GM23338 (cell line): Measurements from ENCODE around the gene AHDC1. TPM values are rescaled to one million over a fixed set of nuclear protein-coding genes. Genes with fewer than 3 reads are reported as not detected.

Experiments used
- ATAC-seq: fragments of 200-7000 bp; cut with Tn5 transposase; 3 replicates; pipeline ENCODE4 v1.9.1; 2020
- DNase-seq: peaks from one replicate; pipeline ENCODE4 v3.0.0-alpha.2; 2015; ENCODE audit warnings: low spot score
- H2AFZ ChIP-seq: fragments of 200-600 bp; sonication (generic); 2 replicates; pipeline ENCODE4 v1.8.0; 2016; ENCODE audit warnings: antibody characterized with exemption, mild to moderate bottlenecking, moderate library complexity
- H3F3A ChIP-seq: fragments of 200-600 bp; sonication (generic); replicated peaks from 2 replicates; pipeline ENCODE4 v1.8.0; 2017; ENCODE audit warnings: antibody characterized with exemption, mixed run types, low read depth
- H3K27ac ChIP-seq: fragments of 200-600 bp; sonication (generic); 2 replicates; pipeline ENCODE4 v1.6.1; 2016; ENCODE audit warnings: low read depth
- H3K27me3 ChIP-seq: fragments of 200-600 bp; sonication (generic); 2 replicates; pipeline ENCODE4 v1.8.0; 2016; ENCODE audit warnings: mild to moderate bottlenecking, mixed run types, moderate library complexity; ENCODE audit not compliant: insufficient read depth
- H3K36me3 ChIP-seq: fragments of 200-600 bp; sonication (generic); 2 replicates; pipeline ENCODE4 v1.8.0; 2016; ENCODE audit warnings: mild to moderate bottlenecking; ENCODE audit not compliant: insufficient read depth
- H3K4me1 ChIP-seq: fragments of 200-600 bp; sonication (generic); 2 replicates; pipeline ENCODE4 v1.8.0; 2016; ENCODE audit warnings: mild to moderate bottlenecking, moderate library complexity; ENCODE audit not compliant: insufficient read depth
- H3K4me2 ChIP-seq: fragments of 200-600 bp; sonication (generic); 2 replicates; pipeline ENCODE4 v1.7.1; 2017; ENCODE audit warnings: mixed run types
- H3K4me3 ChIP-seq: fragments of 200-600 bp; sonication (generic); 2 replicates; pipeline ENCODE4 v1.6.1; 2016; ENCODE audit warnings: mixed run types
- H3K79me2 ChIP-seq: fragments of 200-600 bp; sonication (generic); replicated peaks from 2 replicates; pipeline ENCODE4 v1.8.0; 2017; ENCODE audit warnings: mild to moderate bottlenecking; ENCODE audit not compliant: insufficient read depth
- H3K9me2 ChIP-seq: fragments of 200-600 bp; sonication (generic); 2 replicates; pipeline ENCODE4 v1.8.0; 2017; ENCODE audit not compliant: insufficient read depth
- H4K20me1 ChIP-seq: fragments of 200-600 bp; sonication (generic); replicated peaks from 2 replicates; pipeline ENCODE4 v1.8.0; 2017; ENCODE audit warnings: mild to moderate bottlenecking; ENCODE audit not compliant: insufficient read depth
- H3K27ac Mint-ChIP-seq: 2 replicates; pipeline ENCODE4 v1.8.0; 2020; ENCODE audit warnings: inconsistent platforms, mild to moderate bottlenecking, moderate library complexity, mixed read lengths
- H3K27me3 Mint-ChIP-seq: 3 replicates; pipeline ENCODE4 v1.8.0; 2022; ENCODE audit warnings: low read depth, mild to moderate bottlenecking, moderate library complexity, mixed read lengths, inconsistent platforms; ENCODE audit not compliant: insufficient read depth, poor library complexity
- H3K36me3 Mint-ChIP-seq: 3 replicates; pipeline ENCODE4 v1.8.0; 2021; ENCODE audit warnings: low read depth, mild to moderate bottlenecking, inconsistent platforms, moderate library complexity, mixed read lengths
- H3K4me1 Mint-ChIP-seq: 3 replicates; pipeline ENCODE4 v1.8.0; 2020; ENCODE audit warnings: mild to moderate bottlenecking, inconsistent platforms, mixed read lengths
- H3K4me3 Mint-ChIP-seq: 3 replicates; pipeline ENCODE4 v1.8.0; 2021; ENCODE audit warnings: moderate library complexity, mild to moderate bottlenecking, inconsistent platforms, mixed read lengths
- H3K9me3 Mint-ChIP-seq: 3 replicates; pipeline ENCODE4 v1.8.0; 2020; ENCODE audit warnings: moderate library complexity, mild to moderate bottlenecking, inconsistent platforms, mixed read lengths
- CREB1 ChIP-seq: fragments of 250-450 bp; sonication (Bioruptor Pico); IDR thresholded peaks from 2 replicates; pipeline ENCODE4 v1.5.0; 2020; ENCODE audit warnings: low read depth, mild to moderate bottlenecking, moderate library complexity
- CTCF ChIP-seq, 2 experiments: fragments of 200-600 bp in 1 of 2; sonication (generic) in 1 of 2; conservative IDR thresholded peaks; 2 replicates each; pipeline versions ENCODE4 v1.5.1 to v1.6.1; 2016 to 2017; ENCODE audit warnings: antibody characterized with exemption in 2 of 2, low read depth in 2 of 2, mild to moderate bottlenecking in 2 of 2, moderate library complexity in 1 of 2
- ETS1 ChIP-seq: IDR thresholded peaks from 2 replicates; pipeline ENCODE4 v1.6.1; 2016; ENCODE audit warnings: antibody characterized with exemption
- EZH2 ChIP-seq: fragments of 200-600 bp; sonication (generic); IDR thresholded peaks from one replicate; pipeline ENCODE4 v1.8.0; 2017; ENCODE audit warnings: antibody characterized with exemption, mild to moderate bottlenecking, low read depth; ENCODE audit not compliant: unreplicated experiment
- EZH2phosphoT487 ChIP-seq: fragments of 200-600 bp; sonication (generic); IDR thresholded peaks from one replicate; pipeline ENCODE4 v1.8.1; 2018; ENCODE audit warnings: antibody characterized with exemption; ENCODE audit not compliant: unreplicated experiment
- JUNB ChIP-seq: IDR thresholded peaks from one replicate; pipeline ENCODE4 v1.6.1; 2016; ENCODE audit warnings: antibody characterized with exemption; ENCODE audit not compliant: unreplicated experiment
- POLR2AphosphoS5 ChIP-seq: IDR thresholded peaks from 2 replicates; pipeline ENCODE4 v1.6.1; 2016; ENCODE audit warnings: antibody characterized with exemption, low read depth
- REST ChIP-seq: IDR thresholded peaks from one replicate; pipeline ENCODE4 v1.6.1; 2018; ENCODE audit warnings: antibody characterized with exemption; ENCODE audit not compliant: unreplicated experiment
- STAT1 ChIP-seq: IDR thresholded peaks from one replicate; pipeline ENCODE4 v1.6.1; 2016; ENCODE audit warnings: antibody characterized with exemption; ENCODE audit not compliant: unreplicated experiment
- ZNF462 ChIP-seq: fragments of 250-450 bp; sonication (Bioruptor Pico); IDR thresholded peaks from 2 replicates; pipeline ENCODE4 v1.5.0; 2020; ENCODE audit warnings: mild to moderate bottlenecking, moderate library complexity
- polyA plus RNA-seq: library from polyadenylated mRNA; unstranded; fragments of >200 nt; fragmentation: Nextera tagmentation; extraction: Ambion mirVana; gene quantifications from 2 replicates; pipeline ENCODE4 v1.2.1, GENCODE V29; 2016
- total RNA-seq: library from RNA; depleted of rRNA; stranded (reverse); fragments of >200 nt; shearing (Covaris generic); gene quantifications from 2 replicates; pipeline ENCODE4 v1.2.3, GENCODE V29; 2014

Gene AHDC1
- total and polyA plus RNA-seq, 2 experiments from 2014 or later: 8.3 to 22.2 TPM

- no peak for TF ChIP-seq ZNF462 (CRISPR knock-in tag)
- TF ChIP-seq CREB1: no peak
Observed at GRCh38 chr1:27630859-27631491, 27.0 kb upstream of the AHDC1 start (continued).

- Histone ChIP-seq H3K27ac (no peak overlapping the region), H3K4me1 (peaks cover 22% of the 10 kb centered on the region), H3K4me3 (no peak overlapping the region), H3K27me3 (peaks cover 15% of the 10 kb centered on the region), H3K9me2 (no peaks in the 10 kb centered on the region), H3K79me2 (no peaks in the 10 kb centered on the region), H3K36me3 (no peaks in the 10 kb centered on the region), H2AFZ (0 out of 2 replicates have a peak overlapping the region, but pooled peaks have one; percentile 52), H3F3A (no peaks in the 10 kb centered on the region; the same call in none of the 2 replicates), H3K4me2 (peak overlapping the region; percentile 57; the same call in 1 of the 2 replicates), H4K20me1 (no peaks in the 10 kb centered on the region)
- Mint-ChIP-seq H3K4me1 (peaks cover 30% of the 10 kb centered on the region), H3K36me3 (no peaks in the 10 kb centered on the region), H3K9me3 (no peaks in the 10 kb centered on the region), H3K27ac (no peak overlapping the region), H3K4me3 (no peak overlapping the region; the same call in 2 of the 3 replicates), H3K27me3 (peaks cover 18% of the 10 kb centered on the region)
- ATAC-seq (peak; percentile 19; the same call in 2 of the 3 replicates), DNase-seq (no peak)
- no peak for TF ChIP-seq CREB1
- TF ChIP-seq POLR2AphosphoS5: no peak
- TF ChIP-seq EZH2: no peak
- no peak for TF ChIP-seq EZH2phosphoT487
- TF ChIP-seq CTCF (conservative IDR thresholded peaks at IDR 0.05; ENCODE audit: low read depth in 2 of 2): no peak
- TF ChIP-seq STAT1: no peak
- no peak for TF ChIP-seq ETS1
- no peak for TF ChIP-seq JUNB
- TF ChIP-seq REST: no peak
Observed at GRCh38 chr1:27628712-27629111, 24.8 kb upstream of the AHDC1 start.
